GM12878 (cell line): ENCODE results near the gene HSPBP1. TPM values are rescaled to one million over a fixed set of nuclear protein-coding genes. Genes with fewer than 3 reads are reported as not detected.

Experiments
- BRCA1 ChIP-seq: IDR thresholded peaks from 2 replicates; pipeline ENCODE4 v1.6.1; 2011; ENCODE audit warnings: low read depth, low read length, improper control_type of control experiment
- CBFB ChIP-seq: IDR thresholded peaks from 2 replicates; pipeline ENCODE4 v1.6.1; 2016; ENCODE audit warnings: antibody characterized with exemption, low read depth
- CBX5 ChIP-seq: sonication (generic); IDR thresholded peaks from 2 replicates; pipeline ENCODE4 v1.6.1; 2016; ENCODE audit warnings: low read depth, moderate library complexity, mild to moderate bottlenecking, inconsistent platforms
- EED ChIP-seq: sonication (generic); IDR thresholded peaks from 2 replicates; pipeline ENCODE4 v1.6.1; 2016; ENCODE audit warnings: antibody characterized with exemption, low read depth
- EZH2 ChIP-seq: IDR thresholded peaks from 2 replicates; pipeline ENCODE4 v1.6.1; 2012; ENCODE audit warnings: low read depth, mild to moderate bottlenecking, control low read depth, inconsistent platforms, low read length, borderline replicate concordance; ENCODE audit not compliant: control insufficient read depth
- HDAC6 ChIP-seq: fragments of 200-600 bp; sonication (generic); IDR thresholded peaks from one replicate; pipeline ENCODE4 v1.8.0; 2017; ENCODE audit warnings: antibody characterized with exemption; ENCODE audit not compliant: unreplicated experiment
- IKZF1 ChIP-seq: fragments of 450-650 bp; conservative IDR thresholded peaks from 2 replicates; pipeline ENCODE4 v1.6.1; 2017; ENCODE audit warnings: antibody characterized with exemption, mild to moderate bottlenecking
- MTA2 ChIP-seq: fragments of 450-650 bp; IDR thresholded peaks from 2 replicates; pipeline ENCODE4 v1.6.1; 2016; ENCODE audit warnings: low read depth, mild to moderate bottlenecking, moderate library complexity
- NFXL1 ChIP-seq: fragments of 450-650 bp; IDR thresholded peaks from 2 replicates; pipeline ENCODE4 v1.6.1; 2017; ENCODE audit warnings: antibody characterized with exemption, mild to moderate bottlenecking, borderline replicate concordance
- PAX5 ChIP-seq: IDR thresholded peaks from 2 replicates; pipeline ENCODE4 v1.6.1; 2011; ENCODE audit warnings: low read depth, low read length, borderline replicate concordance
- POLR2AphosphoS2 ChIP-seq: IDR thresholded peaks from 2 replicates; pipeline ENCODE4 v1.6.1; 2011; ENCODE audit warnings: low read depth, mild to moderate bottlenecking, low read length, improper control_type of control experiment, moderate library complexity
- POU2F2 ChIP-seq: IDR thresholded peaks from 3 replicates; pipeline ENCODE4 v1.6.1; 2011; ENCODE audit warnings: low read depth, mild to moderate bottlenecking, low read length, borderline replicate concordance
- RAD21 ChIP-seq: IDR thresholded peaks from 2 replicates; pipeline ENCODE4 v1.6.1; 2011; ENCODE audit warnings: mild to moderate bottlenecking, low read depth, low read length, moderate library complexity; ENCODE audit not compliant: insufficient read depth
- RAD51 ChIP-seq: fragments of 450-650 bp; IDR thresholded peaks from 2 replicates; pipeline ENCODE4 v1.6.1; 2016; ENCODE audit warnings: moderate library complexity, mild to moderate bottlenecking, inconsistent platforms
- SMAD1 ChIP-seq: fragments of 450-650 bp; IDR thresholded peaks from 2 replicates; pipeline ENCODE4 v1.6.1; 2018; ENCODE audit warnings: mild to moderate bottlenecking, low read depth; ENCODE audit not compliant: partially characterized antibody
- TBL1XR1 ChIP-seq: IDR thresholded peaks from 2 replicates; pipeline ENCODE4 v1.6.1; 2012; ENCODE audit warnings: low read depth, low read length, improper control_type of control experiment
- TCF7 ChIP-seq: IDR thresholded peaks from 2 replicates; pipeline ENCODE4 v1.6.1; 2014; ENCODE audit warnings: antibody characterized with exemption, borderline replicate concordance
- YY1 ChIP-seq: IDR thresholded peaks from 2 replicates; pipeline ENCODE4 v1.6.1; 2011; ENCODE audit warnings: low read depth, mild to moderate bottlenecking, low read length
- ZSCAN29 ChIP-seq: fragments of 450-650 bp; IDR thresholded peaks from 2 replicates; pipeline ENCODE4 v1.6.1; 2017; ENCODE audit warnings: mild to moderate bottlenecking, moderate library complexity
- polyA plus RNA-seq, 11 experiments: library from polyadenylated mRNA; depleted of rRNA in 4 of 11; unstranded in 6 of 11; stranded (reverse) in 5 of 11; fragments of >200 nt; fragmentation: Nextera tagmentation in 4 of 11; fragmentation: Illumina TruSeq in 1 of 11; extraction: Ambion mirVana in 4 of 11; extraction: Trizol in 1 of 11; gene quantifications; 1 replicate in 1 of 11; 2 replicates in 10 of 11; pipeline versions ENCODE4 v1.2.1 to v1.2.3, GENCODE V29; 2011 to 2016; ENCODE audit warnings: inconsistent platforms in 2 of 11, missing spikeins in 2 of 11, low read depth in 1 of 11
- total RNA-seq, 4 experiments: library from RNA; depleted of rRNA in 3 of 4; stranded (reverse); fragments of >200 nt in 3 of 4; fragmentation: Illumina TruSeq in 1 of 4; extraction: Trizol in 1 of 4; gene quantifications; 2 replicates each; pipeline versions ENCODE4 v1.2.1 to v1.2.3, GENCODE V29; 2013 to 2021
- TF ChIP-seq, protein P1 (sequence below): fragments of 450-650 bp; IDR thresholded peaks from 2 replicates; pipeline ENCODE4 v1.6.1; 2016; ENCODE audit warnings: mild to moderate bottlenecking, moderate library complexity, borderline replicate concordance
- TF ChIP-seq, protein P2 (sequence below): IDR thresholded peaks from 2 replicates; pipeline ENCODE4 v1.6.1; 2012; ENCODE audit warnings: low read depth, low read length, improper control_type of control experiment
- TF ChIP-seq, protein P3 (sequence below): fragments of 450-650 bp; IDR thresholded peaks from 2 replicates; pipeline ENCODE4 v1.6.1; 2016; ENCODE audit warnings: mild to moderate bottlenecking
- TF ChIP-seq, protein P4 (sequence below): fragments of 450-650 bp; conservative IDR thresholded peaks from 2 replicates; pipeline ENCODE4 v1.6.1; 2017; ENCODE audit warnings: mild to moderate bottlenecking, moderate library complexity

The HSPBP1 gene
- total and polyA plus RNA-seq, 10 of the 15 experiments (the other 5 are each of a cell fraction or from before 2014, with no cell fraction given), result 0.18 to 83.3 (median 23.0) TPM

DNA sequence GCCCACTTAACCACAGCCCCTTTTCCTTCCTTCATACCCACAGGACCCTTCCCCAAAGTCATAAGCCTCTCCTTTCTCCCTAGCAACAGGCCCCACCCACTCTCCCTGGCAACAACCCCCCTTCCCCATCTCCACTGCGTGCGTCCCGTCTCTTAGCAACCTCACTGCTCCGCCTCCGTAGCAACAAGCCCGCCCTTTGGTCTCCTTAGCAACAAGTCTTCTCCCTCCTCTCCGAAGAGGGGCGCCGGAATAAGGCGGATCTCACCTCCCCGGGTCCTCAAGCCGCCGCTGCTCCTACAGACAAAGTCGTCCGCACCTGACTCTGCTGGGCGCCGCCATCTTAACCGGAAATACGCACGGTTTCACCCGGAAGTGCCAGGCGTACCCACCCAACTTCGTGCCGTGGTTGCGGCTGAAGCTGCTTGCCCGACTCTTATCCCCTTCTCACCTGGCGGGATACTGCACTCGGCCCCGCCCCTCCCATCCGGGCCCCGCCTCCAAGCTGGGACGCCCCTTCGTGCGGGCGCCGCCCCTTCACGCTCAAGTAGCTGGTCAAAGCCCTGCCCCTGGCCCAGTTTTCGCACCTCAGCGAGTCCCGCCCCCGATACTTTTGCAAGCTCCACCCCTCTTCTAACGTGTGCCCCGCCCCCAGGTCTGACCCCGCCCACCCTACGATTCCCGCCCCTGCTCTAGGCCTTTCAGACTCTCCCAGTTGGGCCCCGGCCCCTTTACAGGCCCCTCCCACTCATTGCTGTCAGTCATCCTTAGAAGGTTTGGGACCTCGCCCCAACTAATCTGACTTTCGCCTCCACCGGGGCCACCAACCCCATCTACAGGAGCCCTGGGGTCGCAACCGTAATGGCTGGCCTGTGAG, at the start of gene HSPBP1 (continued):
- no peak for TF ChIP-seq BRCA1
- TF ChIP-seq TCF7, result no peak
- TF ChIP-seq, protein P1, sequence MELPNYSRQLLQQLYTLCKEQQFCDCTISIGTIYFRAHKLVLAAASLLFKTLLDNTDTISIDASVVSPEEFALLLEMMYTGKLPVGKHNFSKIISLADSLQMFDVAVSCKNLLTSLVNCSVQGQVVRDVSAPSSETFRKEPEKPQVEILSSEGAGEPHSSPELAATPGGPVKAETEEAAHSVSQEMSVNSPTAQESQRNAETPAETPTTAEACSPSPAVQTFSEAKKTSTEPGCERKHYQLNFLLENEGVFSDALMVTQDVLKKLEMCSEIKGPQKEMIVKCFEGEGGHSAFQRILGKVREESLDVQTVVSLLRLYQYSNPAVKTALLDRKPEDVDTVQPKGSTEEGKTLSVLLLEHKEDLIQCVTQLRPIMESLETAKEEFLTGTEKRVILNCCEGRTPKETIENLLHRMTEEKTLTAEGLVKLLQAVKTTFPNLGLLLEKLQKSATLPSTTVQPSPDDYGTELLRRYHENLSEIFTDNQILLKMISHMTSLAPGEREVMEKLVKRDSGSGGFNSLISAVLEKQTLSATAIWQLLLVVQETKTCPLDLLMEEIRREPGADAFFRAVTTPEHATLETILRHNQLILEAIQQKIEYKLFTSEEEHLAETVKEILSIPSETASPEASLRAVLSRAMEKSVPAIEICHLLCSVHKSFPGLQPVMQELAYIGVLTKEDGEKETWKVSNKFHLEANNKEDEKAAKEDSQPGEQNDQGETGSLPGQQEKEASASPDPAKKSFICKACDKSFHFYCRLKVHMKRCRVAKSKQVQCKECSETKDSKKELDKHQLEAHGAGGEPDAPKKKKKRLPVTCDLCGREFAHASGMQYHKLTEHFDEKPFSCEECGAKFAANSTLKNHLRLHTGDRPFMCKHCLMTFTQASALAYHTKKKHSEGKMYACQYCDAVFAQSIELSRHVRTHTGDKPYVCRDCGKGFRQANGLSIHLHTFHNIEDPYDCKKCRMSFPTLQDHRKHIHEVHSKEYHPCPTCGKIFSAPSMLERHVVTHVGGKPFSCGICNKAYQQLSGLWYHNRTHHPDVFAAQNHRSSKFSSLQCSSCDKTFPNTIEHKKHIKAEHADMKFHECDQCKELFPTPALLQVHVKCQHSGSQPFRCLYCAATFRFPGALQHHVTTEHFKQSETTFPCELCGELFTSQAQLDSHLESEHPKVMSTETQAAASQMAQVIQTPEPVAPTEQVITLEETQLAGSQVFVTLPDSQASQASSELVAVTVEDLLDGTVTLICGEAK, result peak; percentile 97
- TF ChIP-seq EED, result no peak
- TF ChIP-seq RAD21, result no peak
- TF ChIP-seq IKZF1, result peak; percentile 80
- TF ChIP-seq, protein P2, sequence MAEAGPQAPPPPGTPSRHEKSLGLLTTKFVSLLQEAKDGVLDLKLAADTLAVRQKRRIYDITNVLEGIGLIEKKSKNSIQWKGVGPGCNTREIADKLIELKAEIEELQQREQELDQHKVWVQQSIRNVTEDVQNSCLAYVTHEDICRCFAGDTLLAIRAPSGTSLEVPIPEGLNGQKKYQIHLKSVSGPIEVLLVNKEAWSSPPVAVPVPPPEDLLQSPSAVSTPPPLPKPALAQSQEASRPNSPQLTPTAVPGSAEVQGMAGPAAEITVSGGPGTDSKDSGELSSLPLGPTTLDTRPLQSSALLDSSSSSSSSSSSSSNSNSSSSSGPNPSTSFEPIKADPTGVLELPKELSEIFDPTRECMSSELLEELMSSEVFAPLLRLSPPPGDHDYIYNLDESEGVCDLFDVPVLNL, result no peak
- TF ChIP-seq RAD51, result no peak
- TF ChIP-seq NFXL1, result no peak
- TF ChIP-seq, protein P3, sequence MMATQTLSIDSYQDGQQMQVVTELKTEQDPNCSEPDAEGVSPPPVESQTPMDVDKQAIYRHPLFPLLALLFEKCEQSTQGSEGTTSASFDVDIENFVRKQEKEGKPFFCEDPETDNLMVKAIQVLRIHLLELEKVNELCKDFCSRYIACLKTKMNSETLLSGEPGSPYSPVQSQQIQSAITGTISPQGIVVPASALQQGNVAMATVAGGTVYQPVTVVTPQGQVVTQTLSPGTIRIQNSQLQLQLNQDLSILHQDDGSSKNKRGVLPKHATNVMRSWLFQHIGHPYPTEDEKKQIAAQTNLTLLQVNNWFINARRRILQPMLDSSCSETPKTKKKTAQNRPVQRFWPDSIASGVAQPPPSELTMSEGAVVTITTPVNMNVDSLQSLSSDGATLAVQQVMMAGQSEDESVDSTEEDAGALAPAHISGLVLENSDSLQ, result peak; percentile 95
- peak; percentile 93 for TF ChIP-seq PAX5
- TF ChIP-seq SMAD1, result peak; percentile 51
- TF ChIP-seq YY1, result peak; percentile 99
- 0 out of 2 replicates have a peak, but pooled peaks have one; percentile 46 for TF ChIP-seq MTA2
- TF ChIP-seq HDAC6, result no peak
- no peak for TF ChIP-seq ZSCAN29
- TF ChIP-seq CBX5, result no peak
- peak; percentile 65; the same call in 1 of the 3 replicates for TF ChIP-seq POU2F2
- no peak for TF ChIP-seq TBL1XR1
- no peak for TF ChIP-seq POLR2AphosphoS2
- TF ChIP-seq EZH2, result no peak
- TF ChIP-seq CBFB, result 0 out of 2 replicates have a peak, but pooled peaks have one; percentile 40
- TF ChIP-seq, protein P4, sequence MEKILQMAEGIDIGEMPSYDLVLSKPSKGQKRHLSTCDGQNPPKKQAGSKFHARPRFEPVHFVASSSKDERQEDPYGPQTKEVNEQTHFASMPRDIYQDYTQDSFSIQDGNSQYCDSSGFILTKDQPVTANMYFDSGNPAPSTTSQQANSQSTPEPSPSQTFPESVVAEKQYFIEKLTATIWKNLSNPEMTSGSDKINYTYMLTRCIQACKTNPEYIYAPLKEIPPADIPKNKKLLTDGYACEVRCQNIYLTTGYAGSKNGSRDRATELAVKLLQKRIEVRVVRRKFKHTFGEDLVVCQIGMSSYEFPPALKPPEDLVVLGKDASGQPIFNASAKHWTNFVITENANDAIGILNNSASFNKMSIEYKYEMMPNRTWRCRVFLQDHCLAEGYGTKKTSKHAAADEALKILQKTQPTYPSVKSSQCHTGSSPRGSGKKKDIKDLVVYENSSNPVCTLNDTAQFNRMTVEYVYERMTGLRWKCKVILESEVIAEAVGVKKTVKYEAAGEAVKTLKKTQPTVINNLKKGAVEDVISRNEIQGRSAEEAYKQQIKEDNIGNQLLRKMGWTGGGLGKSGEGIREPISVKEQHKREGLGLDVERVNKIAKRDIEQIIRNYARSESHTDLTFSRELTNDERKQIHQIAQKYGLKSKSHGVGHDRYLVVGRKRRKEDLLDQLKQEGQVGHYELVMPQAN, result peak; percentile 97
